Measurements from ENCODE around the gene RPS19.

RPS19 gene

DNA sequence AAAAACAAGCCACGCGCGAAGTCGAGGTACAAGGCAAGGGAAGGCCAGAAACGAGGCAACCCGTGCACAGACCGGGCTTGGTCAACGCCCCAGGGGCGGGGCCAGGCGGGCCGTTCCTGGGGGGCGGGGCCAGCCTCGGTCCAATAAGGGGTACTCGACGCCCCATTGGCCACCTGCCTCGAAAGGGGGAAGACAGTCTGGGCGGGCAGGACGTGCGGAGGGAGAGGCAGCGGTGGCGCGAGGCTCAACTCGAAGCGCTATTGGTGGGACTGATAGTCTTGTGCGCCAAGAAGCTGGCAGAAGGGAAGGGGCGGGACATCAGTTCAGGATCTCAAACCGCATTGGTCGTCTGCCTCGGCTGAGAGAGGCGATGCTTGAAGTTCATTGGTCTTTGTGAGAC lies 15.5 kb upstream of the RPS19 start, which contains the start of gene LYPD4:
Gene LYPD4, minus strand, starts transcription at position 83 of the 400 bp plus-strand sequence. CDS start 5,398 bp downstream, outside the sequence.
- H3K4me3 ChIP-seq (ENCODE audit: low read depth, low read length) = no peak within 1 kb of the TSS
- no peak for DNase-seq (ENCODE audit: low read depth)
- TF ChIP-seq MYC (IDR thresholded peaks at IDR 0.05; ENCODE audit: low read depth, low read length) (no peak), POLR2A (IDR thresholded peaks at IDR 0.05; ENCODE audit: extremely low read depth, insufficient read length) (no peak)
- TF ChIP-seq, protein P1, sequence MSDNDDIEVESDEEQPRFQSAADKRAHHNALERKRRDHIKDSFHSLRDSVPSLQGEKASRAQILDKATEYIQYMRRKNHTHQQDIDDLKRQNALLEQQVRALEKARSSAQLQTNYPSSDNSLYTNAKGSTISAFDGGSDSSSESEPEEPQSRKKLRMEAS (IDR thresholded peaks at IDR 0.05; ENCODE audit: low read depth, low read length) = no peak
- TF ChIP-seq, protein P2, sequence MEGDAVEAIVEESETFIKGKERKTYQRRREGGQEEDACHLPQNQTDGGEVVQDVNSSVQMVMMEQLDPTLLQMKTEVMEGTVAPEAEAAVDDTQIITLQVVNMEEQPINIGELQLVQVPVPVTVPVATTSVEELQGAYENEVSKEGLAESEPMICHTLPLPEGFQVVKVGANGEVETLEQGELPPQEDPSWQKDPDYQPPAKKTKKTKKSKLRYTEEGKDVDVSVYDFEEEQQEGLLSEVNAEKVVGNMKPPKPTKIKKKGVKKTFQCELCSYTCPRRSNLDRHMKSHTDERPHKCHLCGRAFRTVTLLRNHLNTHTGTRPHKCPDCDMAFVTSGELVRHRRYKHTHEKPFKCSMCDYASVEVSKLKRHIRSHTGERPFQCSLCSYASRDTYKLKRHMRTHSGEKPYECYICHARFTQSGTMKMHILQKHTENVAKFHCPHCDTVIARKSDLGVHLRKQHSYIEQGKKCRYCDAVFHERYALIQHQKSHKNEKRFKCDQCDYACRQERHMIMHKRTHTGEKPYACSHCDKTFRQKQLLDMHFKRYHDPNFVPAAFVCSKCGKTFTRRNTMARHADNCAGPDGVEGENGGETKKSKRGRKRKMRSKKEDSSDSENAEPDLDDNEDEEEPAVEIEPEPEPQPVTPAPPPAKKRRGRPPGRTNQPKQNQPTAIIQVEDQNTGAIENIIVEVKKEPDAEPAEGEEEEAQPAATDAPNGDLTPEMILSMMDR (IDR thresholded peaks at IDR 0.05; ENCODE audit: low read depth, low read length) = no peak

DNA sequence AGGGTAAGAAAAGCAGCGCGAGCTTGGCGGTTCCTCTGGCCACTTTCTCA lies 15.2 kb upstream of the RPS19 start, which contains the start of gene DMRTC2:
Gene DMRTC2, plus strand, starts transcription at position 42 of the 50 bp plus-strand sequence. CDS start 2,387 bp downstream, outside the sequence.
- H3K4me3 ChIP-seq (ENCODE audit: low read depth, low read length) = no peak within 1 kb of the TSS
- DNase-seq (ENCODE audit: low read depth) = no peak
- TF ChIP-seq MYC (IDR thresholded peaks at IDR 0.05; ENCODE audit: low read depth, low read length) (no peak), POLR2A (IDR thresholded peaks at IDR 0.05; ENCODE audit: extremely low read depth, insufficient read length) (no peak)
- TF ChIP-seq, protein P2 (IDR thresholded peaks at IDR 0.05; ENCODE audit: low read depth, low read length) = no peak
- TF ChIP-seq, protein P1 (IDR thresholded peaks at IDR 0.05; ENCODE audit: low read depth, low read length) = no peak

DNA sequence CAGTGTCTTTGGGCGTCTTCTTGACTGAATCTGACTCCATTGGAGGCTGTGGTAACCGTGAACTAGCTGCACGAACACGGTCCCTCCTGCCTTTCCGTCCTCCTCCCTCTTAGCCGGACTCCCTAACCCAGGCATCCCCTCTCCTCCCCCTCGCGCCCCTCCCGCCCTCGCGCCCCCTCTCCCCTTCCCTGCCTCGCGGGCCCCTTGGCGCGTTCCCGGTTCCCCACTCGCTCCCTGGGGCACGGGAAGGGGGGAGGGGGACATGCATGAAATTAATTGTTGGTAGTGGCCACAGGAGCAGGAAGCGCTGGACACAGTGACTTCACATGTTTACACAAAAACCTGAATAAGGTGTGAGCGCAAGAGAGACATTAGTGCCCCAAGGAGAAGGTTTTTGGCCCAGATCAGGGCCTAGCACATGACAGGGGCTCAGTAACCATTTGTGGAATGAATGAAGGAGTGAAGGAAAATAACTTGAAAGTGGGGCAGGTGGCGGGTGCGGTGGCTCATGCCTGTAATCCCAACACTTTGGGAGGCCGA lies 14.9 kb upstream of the RPS19 start:
- no peak overlapping the region for H3K4me3 ChIP-seq (ENCODE audit: low read depth, low read length)
- no peak for DNase-seq (ENCODE audit: low read depth)
- TF ChIP-seq MYC (IDR thresholded peaks at IDR 0.05; ENCODE audit: low read depth, low read length) = no peak
- no peak for TF ChIP-seq POLR2A (IDR thresholded peaks at IDR 0.05; ENCODE audit: extremely low read depth, insufficient read length)
- TF ChIP-seq, protein P1 (IDR thresholded peaks at IDR 0.05; ENCODE audit: low read depth, low read length) = no peak
- TF ChIP-seq, protein P2 (IDR thresholded peaks at IDR 0.05; ENCODE audit: low read depth, low read length) = no peak

DNA sequence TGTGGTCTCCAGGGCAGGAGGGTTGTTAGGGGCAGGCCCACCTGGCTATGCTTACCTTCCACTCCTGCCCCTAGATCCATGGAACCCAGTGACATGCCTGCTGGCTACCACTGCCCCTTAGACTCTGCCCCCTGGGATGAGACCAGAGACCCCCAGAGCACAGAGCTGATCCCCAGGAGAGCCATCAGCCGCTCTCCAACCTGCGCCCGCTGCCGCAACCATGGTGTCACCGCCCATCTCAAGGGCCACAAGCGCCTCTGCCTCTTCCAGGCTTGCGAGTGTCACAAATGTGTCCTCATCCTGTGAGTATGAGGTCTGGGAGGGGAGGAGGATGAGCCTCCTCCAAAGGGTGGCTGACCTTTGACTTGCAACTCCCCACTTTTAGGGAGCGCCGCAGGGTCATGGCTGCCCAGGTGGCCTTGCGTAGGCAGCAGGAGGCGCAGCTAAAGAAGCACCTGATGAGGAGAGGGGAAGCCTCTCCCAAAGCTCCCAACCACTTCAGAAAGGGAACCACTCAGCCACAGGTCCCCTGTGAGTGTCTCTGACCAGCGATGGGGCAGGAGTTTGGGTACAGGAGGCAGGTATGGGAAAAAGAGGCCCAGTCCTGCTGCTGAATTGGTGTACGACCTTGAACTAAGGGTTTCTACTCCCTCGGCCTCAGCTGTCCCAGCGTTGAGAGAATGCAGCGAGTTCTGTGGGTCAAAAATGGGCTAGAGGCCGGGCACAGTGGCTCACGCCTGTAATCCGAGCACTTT lies 12.5 kb upstream of the RPS19 start:
- TF ChIP-seq, protein P1 (IDR thresholded peaks at IDR 0.05; ENCODE audit: low read depth, low read length) = no peak
- TF ChIP-seq, protein P2 (IDR thresholded peaks at IDR 0.05; ENCODE audit: low read depth, low read length) = no peak
- no peak for TF ChIP-seq MYC (IDR thresholded peaks at IDR 0.05; ENCODE audit: low read depth, low read length)
- TF ChIP-seq POLR2A (IDR thresholded peaks at IDR 0.05; ENCODE audit: extremely low read depth, insufficient read length) = no peak
- H3K4me3 ChIP-seq (ENCODE audit: low read depth, low read length) = no peak overlapping the region
- DNase-seq (ENCODE audit: low read depth) = no peak

DNA sequence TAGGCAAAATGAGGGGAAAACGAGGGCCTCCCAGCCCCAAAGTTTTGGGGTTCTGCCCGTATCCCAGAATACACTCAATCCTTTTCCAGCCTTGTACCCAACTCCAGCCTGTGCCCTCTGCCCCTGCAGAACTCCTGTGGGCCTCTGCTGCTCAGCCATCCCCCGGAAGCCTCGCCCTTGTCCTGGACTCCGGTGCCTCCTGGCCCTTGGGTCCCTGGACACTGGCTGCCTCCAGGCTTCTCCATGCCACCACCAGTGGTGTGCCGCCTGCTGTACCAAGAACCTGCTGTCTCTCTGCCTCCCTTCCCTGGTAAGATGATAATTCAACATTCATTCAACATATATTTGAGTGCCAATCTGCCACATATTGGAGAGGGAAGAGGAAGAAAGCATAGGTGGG lies 11.4 kb upstream of the RPS19 start:
- no peak for TF ChIP-seq MYC (IDR thresholded peaks at IDR 0.05; ENCODE audit: low read depth, low read length)
- TF ChIP-seq POLR2A (IDR thresholded peaks at IDR 0.05; ENCODE audit: extremely low read depth, insufficient read length) = no peak
- TF ChIP-seq, protein P2 (IDR thresholded peaks at IDR 0.05; ENCODE audit: low read depth, low read length) = no peak
- TF ChIP-seq, protein P1 (IDR thresholded peaks at IDR 0.05; ENCODE audit: low read depth, low read length) = no peak
- no peak for DNase-seq (ENCODE audit: low read depth)
- H3K4me3 ChIP-seq (ENCODE audit: low read depth, low read length) = no peak overlapping the region
